H1 (cell line): ENCODE results near the gene ETS1.

Experiments used
- BRCA1 ChIP-seq: IDR thresholded peaks from 2 replicates; pipeline ENCODE4 v1.6.1; 2012; ENCODE audit warnings: low read depth, low read length, improper control_type of control experiment
- CHD1 ChIP-seq: IDR thresholded peaks from 2 replicates; pipeline ENCODE4 v1.6.1; 2012; ENCODE audit warnings: low read depth, low read length, improper control_type of control experiment
- CHD2 ChIP-seq: IDR thresholded peaks from 2 replicates; pipeline ENCODE4 v1.6.1; 2012; ENCODE audit warnings: low read length, improper control_type of control experiment
- CTCF ChIP-seq, 3 experiments: IDR thresholded peaks; 1 replicate in 2 of 3; 2 replicates in 1 of 3; pipeline versions ENCODE4 v1.5.1 to v1.6.1; 2011; ENCODE audit warnings: low read length in 3 of 3, mild to moderate bottlenecking in 3 of 3, inconsistent platforms in 2 of 3, low read depth in 1 of 3, moderate library complexity in 1 of 3; ENCODE audit not compliant: insufficient read depth in 1 of 3; ENCODE audit errors: control extremely low read depth in 1 of 3
- EP300 ChIP-seq, 2 experiments: IDR thresholded peaks; 1 replicate in 1 of 2; 2 replicates in 1 of 2; pipeline ENCODE4 v1.6.1; 2011 to 2012; ENCODE audit warnings: low read depth in 2 of 2, low read length in 2 of 2, mild to moderate bottlenecking in 2 of 2, borderline replicate concordance in 1 of 2, inconsistent platforms in 1 of 2, moderate library complexity in 1 of 2
- EZH2 ChIP-seq: fragments of 200-600 bp; sonication (generic); IDR thresholded peaks from 2 replicates; pipeline ENCODE4 v1.7.1; 2012; ENCODE audit warnings: low read depth, mild to moderate bottlenecking, moderate library complexity, low read length, inconsistent platforms; ENCODE audit not compliant: severe bottlenecking
- POLR2A ChIP-seq, 2 experiments: IDR thresholded peaks; 1 replicate in 1 of 2; 2 replicates in 1 of 2; pipeline ENCODE4 v1.6.1; 2011; ENCODE audit warnings: low read depth in 2 of 2, low read length in 2 of 2, mild to moderate bottlenecking in 2 of 2; ENCODE audit errors: control extremely low read depth in 1 of 2
- POLR2AphosphoS5 ChIP-seq: IDR thresholded peaks from 2 replicates; pipeline ENCODE4 v1.6.1; 2011; ENCODE audit warnings: low read depth, low read length
- SP4 ChIP-seq: IDR thresholded peaks from 2 replicates; pipeline ENCODE4 v1.6.1; 2012; ENCODE audit warnings: low read length, inconsistent platforms
- TAF7 ChIP-seq: optimal IDR thresholded peaks from 2 replicates; pipeline ENCODE3; 2011; ENCODE audit warnings: low read depth, mild to moderate bottlenecking, inconsistent platforms, low read length, moderate library complexity, borderline replicate concordance
- YY1 ChIP-seq: IDR thresholded peaks from 2 replicates; pipeline ENCODE4 v1.6.1; 2011; ENCODE audit warnings: low read depth, mild to moderate bottlenecking, low read length

- TF ChIP-seq EZH2 (no peak), SP4 (no peak), YY1 (no peak), CTCF (IDR thresholded peaks at IDR 0.05; ENCODE audit: control extremely low read depth in 1 of 3, insufficient read depth in 1 of 3, low read depth in 1 of 3, low read length in 3 of 3) (no peak), POLR2AphosphoS5 (no peak), TAF7 (no peak), POLR2A (IDR thresholded peaks at IDR 0.05; ENCODE audit: control extremely low read depth in 1 of 2, low read depth in 2 of 2, low read length in 2 of 2) (no peak), EP300 (IDR thresholded peaks at IDR 0.05; ENCODE audit: borderline replicate concordance in 1 of 2, low read depth in 2 of 2, low read length in 2 of 2) (no peak), CHD2 (no peak), CHD1 (no peak), BRCA1 (no peak)
These were observed 84.6 kb downstream of the ETS1 start for GRCh38 chr11:128502726-128503125.
